ENCODE measurements around the gene MAEA.

- TF ChIP-seq GATA3 (IDR thresholded peaks at IDR 0.05; ENCODE audit: low read depth, low read length) (no peak), GATA2 (IDR thresholded peaks at IDR 0.05; ENCODE audit: low read depth, low read length) (no peak)
Measured at GRCh38 chr4:1332686-1333085, 43.0 kb downstream of the MAEA start.
